ENCODE results near the gene WSCD2.

GRCh38 chr12:108226866-108227265, 97.8 kb downstream of the WSCD2 start:
- no peak for TF ChIP-seq CTCF (IDR thresholded peaks at IDR 0.05; ENCODE audit: poor library complexity, severe bottlenecking)
- no peak for TF ChIP-seq EZH2 (IDR thresholded peaks at IDR 0.05; ENCODE audit: borderline replicate concordance, insufficient read depth, low read length, poor library complexity, severe bottlenecking)
- TF ChIP-seq POLR2AphosphoS5 (IDR thresholded peaks at IDR 0.05), result no peak

Data from neural cell (in vitro differentiated cells).